Ovary (tissue), 9 donors: ENCODE data around the gene ITGB5. TPM values are rescaled to one million over a fixed set of nuclear protein-coding genes. Genes with fewer than 3 reads are reported as not detected.

Experiments used
- DNase-seq, 5 donors: peaks; one replicate each; pipeline ENCODE4 v3.0.0-alpha.2; 2019 to 2020
- H3K27ac ChIP-seq, 2 donors: fragments of 200-600 bp; one replicate each; pipeline versions ENCODE4 v1.5.1 to v1.8.0; 2019 to 2022
- H3K27me3 ChIP-seq: fragments of 200-600 bp; one replicate; pipeline ENCODE4 v1.8.0; 2022
- H3K36me3 ChIP-seq: fragments of 200-600 bp; sonication (generic); one replicate; pipeline ENCODE4 v1.5.1; 2019
- H3K4me1 ChIP-seq: one replicate; pipeline ENCODE4 v1.8.1; 2013; ENCODE audit warnings: mild to moderate bottlenecking, moderate library complexity; ENCODE audit not compliant: insufficient read depth
- H3K4me3 ChIP-seq: fragments of 200-600 bp; sonication (generic); one replicate; pipeline ENCODE4 v1.5.1; 2017
- H3K9me3 ChIP-seq, 2 donors: fragments of 200-600 bp in 1 of 2; sonication (generic) in 1 of 2; one replicate each; pipeline versions ENCODE4 v1.5.1 to v1.8.1; 2013 to 2019; ENCODE audit warnings: mild to moderate bottlenecking in 1 of 2, moderate library complexity in 1 of 2
- EP300 ChIP-seq: sonication (generic); formaldehyde crosslinking; IDR thresholded peaks from one replicate; pipeline ENCODE4 v1.6.1; 2017; ENCODE audit warnings: antibody characterized with exemption
- POLR2A ChIP-seq: fragments of 450-650 bp; IDR thresholded peaks from one replicate; pipeline ENCODE4 v1.6.1; 2017; ENCODE audit warnings: antibody characterized with exemption, mild to moderate bottlenecking, moderate library complexity
- WGBS, 3 donors: extraction: QIAGEN DNeasy Blood & Tissue Kit in 1 of 3; methylation state at CpG; one replicate each; pipeline versions ENCODE4 v1.1.5 to v1.1.7; 2013 to 2017; 5-methylcytosine and 5-hydroxymethylcytosine counted together
- intact Hi-C, 4 donors: fragments of 100-400 bp; cut with DNase I; formaldehyde crosslinking; loops; one replicate each; pipeline versions ENCODE4 v1.11.0 to v1.15.1; 2022 to 2023
- polyA plus RNA-seq, 2 donors: library from polyadenylated mRNA; stranded (reverse); fragments of 200-250 nt in 1 of 2; fragments of 350-450 nt in 1 of 2; fragmentation: Illumina TruSeq in 1 of 2; extraction: RNeasy Lipid Tissue Mini Kit (QIAGEN cat#74804) in 1 of 2; gene quantifications; one replicate each; pipeline ENCODE4 v1.2.3, GENCODE V29; 2013 to 2014
- total RNA-seq, 7 donors: library from RNA; depleted of rRNA in 2 of 7; stranded (reverse); fragments of >200 nt in 2 of 7; fragmentation: NEBNext Ultra II Directional in 3 of 7; extraction: Animal tissue kit (Norgen Biotek cat#: 25700) in 3 of 7; gene quantifications; one replicate each; pipeline versions ENCODE4 v1.1.0 to v1.2.4, GENCODE V29; 2016 to 2023
- TF ChIP-seq, protein P1 (sequence below), 3 donors: fragments of 450-650 bp in 2 of 3; fragments of 200-600 bp in 1 of 3; IDR thresholded peaks; one replicate each; pipeline versions ENCODE4 v1.5.1 to v1.8.0; 2016 to 2022; ENCODE audit warnings: antibody characterized with exemption in 3 of 3, mild to moderate bottlenecking in 1 of 3
- donor health status: DM: no; HTN: no; CAD: no; lungs with moderate emphysema.
- donor health status: DM: no; HTN: no; CAD: no.
- donor health status: Bipolar disorder and iron deficiency.
- donor health status: DM: yes; HTN: yes; CAD: no.
- donor health status: DM: no; HTN: no; CAD: no.
- donor health status: DM: yes; HTN: yes; CAD: no.

The ITGB5 gene
- total and polyA plus RNA-seq, 9 donors, result 31.0 to 109 (median 38.0) TPM

DNA sequence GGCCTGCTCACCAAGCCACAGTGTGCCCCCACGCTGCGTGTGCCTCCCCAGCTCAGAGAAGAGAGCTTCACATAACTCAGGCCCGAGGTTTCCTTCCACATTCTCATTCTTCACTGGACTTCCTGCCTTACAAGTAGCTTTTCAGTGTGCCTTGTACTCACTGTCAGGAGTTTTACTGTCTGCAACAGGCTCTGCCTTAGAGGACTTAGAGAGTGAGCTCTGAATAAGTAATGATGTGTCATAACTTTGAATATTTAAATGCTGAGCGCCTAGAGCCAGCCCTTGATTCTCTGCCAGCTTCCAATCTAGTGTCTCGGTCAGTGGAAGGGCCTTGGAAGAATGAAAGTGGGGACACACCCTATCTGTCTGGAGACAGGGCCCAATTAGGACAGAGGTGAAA, 41.8 kb downstream of the ITGB5 start:
- Histone ChIP-seq H3K27me3 (no peaks in the 10 kb centered on the region), H3K9me3 (no peaks in the 10 kb centered on the region), H3K27ac (peak overlapping the region in 1 of 2 donors; percentile 47), H3K4me1 (peaks cover 3% of the 10 kb centered on the region), H3K4me3 (no peak overlapping the region), H3K36me3 (no peaks in the 10 kb centered on the region)
- intact Hi-C loops, result no loop called here
- whole genome bisulfite sequencing, 3 donors, result 26 to 31% (median 31%) methylated on average over 5 of the region's 5 CpGs
- peak in 3 of 5 donors; percentile 25 to 69 (median 53) for DNase-seq
- TF ChIP-seq POLR2A, result no peak

- Histone ChIP-seq H3K27me3 (no peaks in the 10 kb centered on the region), H3K9me3 (no peaks in the 10 kb centered on the region), H3K27ac (no peak overlapping the region), H3K4me1 (peaks cover 3% of the 10 kb centered on the region), H3K36me3 (no peaks in the 10 kb centered on the region), H3K4me3 (no peak overlapping the region)
- no peak for DNase-seq
- WGBS, 3 donors, result 88 to 90% (median 90%) methylated on average over 5 of the region's 5 CpGs
- intact Hi-C loops, result loop anchor here in 1 of 4 donors (5.0 kb wide), 1 partner anchor 44 kb away; the partner anchor contains the start of gene ITGB5
- no peak for TF ChIP-seq POLR2A
- TF ChIP-seq, protein P1, sequence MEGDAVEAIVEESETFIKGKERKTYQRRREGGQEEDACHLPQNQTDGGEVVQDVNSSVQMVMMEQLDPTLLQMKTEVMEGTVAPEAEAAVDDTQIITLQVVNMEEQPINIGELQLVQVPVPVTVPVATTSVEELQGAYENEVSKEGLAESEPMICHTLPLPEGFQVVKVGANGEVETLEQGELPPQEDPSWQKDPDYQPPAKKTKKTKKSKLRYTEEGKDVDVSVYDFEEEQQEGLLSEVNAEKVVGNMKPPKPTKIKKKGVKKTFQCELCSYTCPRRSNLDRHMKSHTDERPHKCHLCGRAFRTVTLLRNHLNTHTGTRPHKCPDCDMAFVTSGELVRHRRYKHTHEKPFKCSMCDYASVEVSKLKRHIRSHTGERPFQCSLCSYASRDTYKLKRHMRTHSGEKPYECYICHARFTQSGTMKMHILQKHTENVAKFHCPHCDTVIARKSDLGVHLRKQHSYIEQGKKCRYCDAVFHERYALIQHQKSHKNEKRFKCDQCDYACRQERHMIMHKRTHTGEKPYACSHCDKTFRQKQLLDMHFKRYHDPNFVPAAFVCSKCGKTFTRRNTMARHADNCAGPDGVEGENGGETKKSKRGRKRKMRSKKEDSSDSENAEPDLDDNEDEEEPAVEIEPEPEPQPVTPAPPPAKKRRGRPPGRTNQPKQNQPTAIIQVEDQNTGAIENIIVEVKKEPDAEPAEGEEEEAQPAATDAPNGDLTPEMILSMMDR (IDR thresholded peaks at IDR 0.05), result no peak
- TF ChIP-seq EP300, result no peak
These were observed 43.5 kb downstream of the ITGB5 start for GRCh38 chr3:124843506-124844177.

GRCh38 chr3:124843047-124843446, 44.1 kb downstream of the ITGB5 start:
- intact Hi-C loops, result loop anchor here in 1 of 4 donors (5.0 kb wide), 1 partner anchor 44 kb away; the partner anchor contains the start of gene ITGB5
- Histone ChIP-seq H3K4me1 (peaks cover 3% of the 10 kb centered on the region), H3K4me3 (no peak overlapping the region), H3K9me3 (no peaks in the 10 kb centered on the region), H3K36me3 (no peaks in the 10 kb centered on the region), H3K27me3 (no peaks in the 10 kb centered on the region), H3K27ac (no peak overlapping the region)
- TF ChIP-seq POLR2A (no peak), EP300 (no peak)
- TF ChIP-seq, protein P1 (IDR thresholded peaks at IDR 0.05), result no peak
- DNase-seq, result no peak
- WGBS, 3 donors, result 84 to 90% (median 88%) methylated on average over 4 of the region's 4 CpGs

GRCh38 chr3:124841517-124841916, 45.6 kb downstream of the ITGB5 start:
- no peak for DNase-seq
- 97 to 100% (median 98%) methylated on average over 2 of the region's 2 CpGs for WGBS, 3 donors
- Histone ChIP-seq H3K27me3 (no peaks in the 10 kb centered on the region), H3K9me3 (no peaks in the 10 kb centered on the region), H3K27ac (no peak overlapping the region), H3K4me3 (no peak overlapping the region), H3K36me3 (no peaks in the 10 kb centered on the region), H3K4me1 (peaks cover 6% of the 10 kb centered on the region)
- TF ChIP-seq EP300 (no peak), POLR2A (no peak)
- TF ChIP-seq, protein P1 (IDR thresholded peaks at IDR 0.05), result no peak
- intact Hi-C loops, result loop anchor here in 1 of 4 donors (5.0 kb wide), 1 partner anchor 46 kb away; the partner anchor contains the start of gene ITGB5

DNA sequence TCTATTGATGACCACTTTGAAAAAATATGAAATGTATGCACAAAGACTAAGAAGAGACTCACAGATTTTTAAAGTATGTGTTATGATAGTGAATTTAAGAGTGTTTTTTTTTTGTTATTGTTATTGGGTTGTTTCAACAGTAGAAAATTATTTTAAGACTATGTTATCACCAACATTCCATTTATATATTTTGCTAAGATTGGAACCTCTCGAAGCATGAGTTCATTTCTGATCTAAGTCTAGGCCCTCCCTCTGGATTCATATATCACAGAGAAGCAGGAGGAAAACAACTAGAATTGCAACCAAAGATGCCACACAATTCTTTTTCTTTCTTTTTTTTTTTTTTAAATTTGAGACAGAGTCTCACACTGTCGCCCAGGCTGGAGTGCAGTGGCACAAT, 46.8 kb downstream of the ITGB5 start:
- WGBS, 3 donors, result 61 to 68% (median 62%) methylated on average over 2 of the region's 2 CpGs
- H3K36me3 ChIP-seq, result no peaks in the 10 kb centered on the region
- H3K27ac ChIP-seq, result no peak overlapping the region
- TF ChIP-seq EP300, result no peak
- TF ChIP-seq, protein P1 (IDR thresholded peaks at IDR 0.05), result no peak
- no peak for TF ChIP-seq POLR2A
- intact Hi-C loops, result loop anchor here in 1 of 4 donors (5.0 kb wide), 1 partner anchor 47 kb away; the partner anchor contains the start of gene ITGB5
- no peak overlapping the region for H3K4me3 ChIP-seq
- peaks cover 10% of the 10 kb centered on the region for H3K4me1 ChIP-seq
- no peaks in the 10 kb centered on the region for H3K27me3 ChIP-seq
- no peak for DNase-seq
- no peaks in the 10 kb centered on the region for H3K9me3 ChIP-seq
